ENCODE results near the gene NKAPD1. TPM values are rescaled to one million over a fixed set of nuclear protein-coding genes. Genes with fewer than 3 reads are reported as not detected.

Gene NKAPD1
- total and polyA plus RNA-seq, 8 donors = 13.3 to 59.5 (median 48.8) TPM

DNA sequence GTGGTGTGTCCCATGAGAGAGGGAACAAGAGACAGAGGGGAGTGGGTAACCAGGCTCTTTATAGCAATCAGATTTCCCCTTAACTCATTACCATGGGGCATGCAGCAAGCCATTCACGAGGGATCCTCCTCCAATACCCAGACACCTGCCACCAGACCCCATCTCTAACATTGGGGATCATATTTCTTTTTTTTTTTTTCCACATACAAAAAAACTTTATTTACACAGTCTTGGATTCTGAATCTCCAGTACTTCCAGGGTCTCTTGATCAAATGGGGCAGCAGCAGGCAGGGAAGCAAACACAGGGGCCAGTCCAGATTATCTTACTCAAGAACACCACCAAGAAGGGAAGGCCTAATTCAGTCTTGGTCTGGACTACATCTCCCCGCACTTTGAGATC, 44.6 kb upstream of the NKAPD1 start:
- DNase-seq = no peak
- H3K27ac ChIP-seq = no peak overlapping the region
- H3K4me1 ChIP-seq = peaks cover 0 to 7% of the 10 kb centered on the region in 2 donors
- intact Hi-C loops (cut with DNase I) = no loop called here
- no peaks in the 10 kb centered on the region for H3K9me3 ChIP-seq
- TF ChIP-seq, protein P1, sequence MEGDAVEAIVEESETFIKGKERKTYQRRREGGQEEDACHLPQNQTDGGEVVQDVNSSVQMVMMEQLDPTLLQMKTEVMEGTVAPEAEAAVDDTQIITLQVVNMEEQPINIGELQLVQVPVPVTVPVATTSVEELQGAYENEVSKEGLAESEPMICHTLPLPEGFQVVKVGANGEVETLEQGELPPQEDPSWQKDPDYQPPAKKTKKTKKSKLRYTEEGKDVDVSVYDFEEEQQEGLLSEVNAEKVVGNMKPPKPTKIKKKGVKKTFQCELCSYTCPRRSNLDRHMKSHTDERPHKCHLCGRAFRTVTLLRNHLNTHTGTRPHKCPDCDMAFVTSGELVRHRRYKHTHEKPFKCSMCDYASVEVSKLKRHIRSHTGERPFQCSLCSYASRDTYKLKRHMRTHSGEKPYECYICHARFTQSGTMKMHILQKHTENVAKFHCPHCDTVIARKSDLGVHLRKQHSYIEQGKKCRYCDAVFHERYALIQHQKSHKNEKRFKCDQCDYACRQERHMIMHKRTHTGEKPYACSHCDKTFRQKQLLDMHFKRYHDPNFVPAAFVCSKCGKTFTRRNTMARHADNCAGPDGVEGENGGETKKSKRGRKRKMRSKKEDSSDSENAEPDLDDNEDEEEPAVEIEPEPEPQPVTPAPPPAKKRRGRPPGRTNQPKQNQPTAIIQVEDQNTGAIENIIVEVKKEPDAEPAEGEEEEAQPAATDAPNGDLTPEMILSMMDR (IDR thresholded peaks at IDR 0.05) = no peak
- no peak overlapping the region for H3K4me3 ChIP-seq
- H3K36me3 ChIP-seq = peaks cover 0 to 61% of the 10 kb centered on the region in 2 donors
- ATAC-seq = no peak
- H3K27me3 ChIP-seq = no peaks in the 10 kb centered on the region

DNA sequence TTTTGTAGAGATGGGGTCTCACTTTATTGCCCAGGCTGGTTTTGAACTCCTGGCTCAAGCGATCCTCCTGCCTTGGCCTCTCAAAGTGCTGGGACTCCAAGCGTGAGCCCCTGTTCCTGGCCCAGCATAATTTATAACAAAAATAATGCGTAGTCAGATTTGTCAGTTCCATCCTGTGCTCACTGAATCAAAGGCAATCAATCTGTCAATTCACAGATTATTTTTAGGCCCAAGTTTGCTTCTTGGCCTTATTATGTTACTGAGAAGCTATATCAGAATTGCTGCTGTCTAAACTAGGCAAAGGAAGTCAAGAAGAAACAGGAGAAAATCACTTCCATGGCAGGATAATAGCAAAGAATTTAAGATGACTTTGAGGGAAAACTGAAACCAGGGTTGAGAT, 40.2 kb upstream of the NKAPD1 start:
- DNase-seq (no peak), ATAC-seq (no peak)
- Histone ChIP-seq H3K9me3 (no peaks in the 10 kb centered on the region), H3K36me3 (peaks cover 6 to 89% of the 10 kb centered on the region in 2 donors), H3K27me3 (no peaks in the 10 kb centered on the region), H3K4me3 (no peak overlapping the region), H3K4me1 (no peaks in the 10 kb centered on the region), H3K27ac (no peak overlapping the region)
- intact Hi-C loops (cut with DNase I) = no loop called here
- TF ChIP-seq, protein P1 (IDR thresholded peaks at IDR 0.05) = no peak

DNA sequence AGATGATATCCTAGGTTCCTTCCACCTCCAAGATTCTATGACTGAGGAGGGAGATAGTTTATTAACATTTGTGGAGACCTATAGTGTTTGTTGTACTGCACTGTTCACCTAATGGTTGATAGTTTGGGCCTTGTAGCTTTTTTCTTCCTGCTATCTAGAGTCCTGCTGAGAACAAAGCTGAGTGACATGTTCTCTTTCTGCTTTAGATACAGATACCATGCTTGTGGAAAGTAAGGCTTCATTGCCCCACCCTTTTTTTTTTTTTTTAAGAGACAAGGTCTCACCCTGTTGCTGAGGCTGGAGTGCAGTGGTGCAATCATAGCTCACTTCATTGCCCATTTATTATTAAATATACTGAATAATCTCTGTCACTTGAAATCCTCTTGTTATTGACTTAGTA, 36.6 kb upstream of the NKAPD1 start:
- DNase-seq (no peak), ATAC-seq (no peak)
- Histone ChIP-seq H3K27ac (no peak overlapping the region), H3K36me3 (peaks cover 6 to 88% of the 10 kb centered on the region in 2 donors), H3K27me3 (no peaks in the 10 kb centered on the region), H3K9me3 (no peaks in the 10 kb centered on the region), H3K4me1 (no peaks in the 10 kb centered on the region), H3K4me3 (no peak overlapping the region)
- intact Hi-C loops (cut with DNase I) = no loop called here
- TF ChIP-seq, protein P1 (IDR thresholded peaks at IDR 0.05) = no peak

- ATAC-seq = no peak
- no peak for DNase-seq
- Histone ChIP-seq H3K36me3 (peaks cover 0 to 94% of the 10 kb centered on the region in 2 donors), H3K9me3 (no peaks in the 10 kb centered on the region), H3K4me3 (no peak overlapping the region), H3K27me3 (no peaks in the 10 kb centered on the region), H3K27ac (no peak overlapping the region), H3K4me1 (no peaks in the 10 kb centered on the region)
- intact Hi-C loops (cut with DNase I) = no loop called here
- TF ChIP-seq, protein P1 (IDR thresholded peaks at IDR 0.05) = no peak
Observed at GRCh38 chr11:112042161-112042960, 31.7 kb upstream of the NKAPD1 start.

DNA sequence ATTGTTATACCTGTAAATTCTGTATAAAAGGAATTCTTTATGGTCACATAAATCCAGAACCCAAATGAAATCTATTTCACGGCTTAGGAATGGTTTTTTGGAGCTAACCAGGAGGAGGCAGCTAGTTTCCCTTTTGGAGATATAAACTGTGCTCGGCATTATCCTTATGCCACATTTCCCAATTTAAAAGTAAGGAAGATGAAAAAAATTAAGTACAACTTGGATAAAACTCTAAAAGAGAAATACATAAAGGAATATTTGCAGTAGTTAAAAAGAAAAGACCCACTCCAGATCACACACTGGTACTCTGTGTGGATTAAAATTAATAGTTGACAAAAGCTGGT, 31.2 kb upstream of the NKAPD1 start:
- Histone ChIP-seq H3K27ac (no peak overlapping the region), H3K4me3 (no peak overlapping the region), H3K27me3 (no peaks in the 10 kb centered on the region), H3K36me3 (peaks cover 0 to 90% of the 10 kb centered on the region in 2 donors), H3K9me3 (no peaks in the 10 kb centered on the region), H3K4me1 (no peaks in the 10 kb centered on the region)
- ATAC-seq (no peak), DNase-seq (no peak)
- intact Hi-C loops (cut with DNase I) = no loop called here
- TF ChIP-seq, protein P1 (IDR thresholded peaks at IDR 0.05) = no peak

Measured in left lung (tissue), 10 donors.